Measurements from ENCODE around the gene KPRP. TPM values are rescaled to one million over a fixed set of nuclear protein-coding genes. Genes with fewer than 3 reads are reported as not detected.

Gene KPRP
- total and polyA plus RNA-seq, 2 experiments from 2014 or later = not detected

GRCh38 chr1:152796421-152796820, 38.6 kb downstream of the KPRP start, which contains the start of gene LCE1D:
TSS of gene LCE1D (plus strand) at chr1:152796721. CDS start at chr1:152797795, 1,074 bp downstream.
- no peak within 1 kb of the TSS for H2AFZ ChIP-seq
- Mint-ChIP-seq H3K27me3 (ENCODE audit: insufficient read depth, low read depth, poor library complexity) (peaks cover 3% of the 10 kb centered on the region), H3K27ac (no peak within 1 kb of the TSS), H3K9me3 (no peaks in the 10 kb centered on the region), H3K4me3 (no peak within 1 kb of the TSS), H3K4me1 (peaks cover 2% of the 10 kb centered on the region; the same call in 1 of the 3 replicates), H3K36me3 (ENCODE audit: low read depth) (no peaks in the 10 kb centered on the region)
- H3K27ac ChIP-seq (ENCODE audit: low read depth) = no peak within 1 kb of the TSS
- H3K36me3 ChIP-seq (ENCODE audit: insufficient read depth) = no peaks in the 10 kb centered on the region
- no peak within 1 kb of the TSS for H3K4me2 ChIP-seq
- no peaks in the 10 kb centered on the region for H4K20me1 ChIP-seq (replicated peaks; ENCODE audit: insufficient read depth)
- no peaks in the 10 kb centered on the region for H3K79me2 ChIP-seq (replicated peaks; ENCODE audit: insufficient read depth)
- no peak for ATAC-seq
- H3K9me2 ChIP-seq (ENCODE audit: insufficient read depth) = no peaks in the 10 kb centered on the region; the same call in 1 of the 2 replicates
- TF ChIP-seq EZH2phosphoT487 (IDR thresholded peaks at IDR 0.05; ENCODE audit: unreplicated experiment) (no peak), EZH2 (IDR thresholded peaks at IDR 0.05; ENCODE audit: low read depth, unreplicated experiment) (no peak), NANOG (IDR thresholded peaks at IDR 0.05; ENCODE audit: borderline replicate concordance) (no peak), ZNF331 (CRISPR knock-in tag; IDR thresholded peaks at IDR 0.05; ENCODE audit: low read depth) (no peak), ZNF114 (CRISPR knock-in tag; IDR thresholded peaks at IDR 0.05) (no peak), POLR2AphosphoS5 (IDR thresholded peaks at IDR 0.05; ENCODE audit: low read depth) (no peak), CTCF (conservative IDR thresholded peaks at IDR 0.05; ENCODE audit: low read depth in 2 of 2) (no peak), ETS1 (IDR thresholded peaks at IDR 0.05) (no peak), CREB1 (CRISPR knock-in tag; IDR thresholded peaks at IDR 0.05; ENCODE audit: low read depth) (no peak), REST (IDR thresholded peaks at IDR 0.05; ENCODE audit: unreplicated experiment) (no peak), ZNF462 (CRISPR knock-in tag; IDR thresholded peaks at IDR 0.05) (no peak), STAT1 (IDR thresholded peaks at IDR 0.05; ENCODE audit: unreplicated experiment) (no peak), JUNB (IDR thresholded peaks at IDR 0.05; ENCODE audit: unreplicated experiment) (no peak)
- H3F3A ChIP-seq (replicated peaks; ENCODE audit: low read depth) = no peaks in the 10 kb centered on the region
- H3K27me3 ChIP-seq (ENCODE audit: insufficient read depth) = no peaks in the 10 kb centered on the region
- DNase-seq (ENCODE audit: low spot score) = no peak
- H3K4me3 ChIP-seq = no peak within 1 kb of the TSS
- no peaks in the 10 kb centered on the region for H3K4me1 ChIP-seq (ENCODE audit: insufficient read depth)

Measured in GM23338 (cell line).